Nephron progenitor cell (in vitro differentiated cells): ENCODE measurements around the gene CHMP5.

Experiments
- DNase-seq: peaks from one replicate; pipeline ENCODE4 v3.0.0; 2021
- H3K27ac Mint-ChIP-seq: 2 replicates; pipeline ENCODE4 v1.8.0; 2021; ENCODE audit warnings: mild to moderate bottlenecking, moderate library complexity, mixed read lengths
- H3K27me3 Mint-ChIP-seq: 2 replicates; pipeline ENCODE4 v1.8.0; 2021; ENCODE audit warnings: mild to moderate bottlenecking, low read depth, mixed read lengths; ENCODE audit not compliant: poor library complexity
- H3K36me3 Mint-ChIP-seq: 2 replicates; pipeline ENCODE4 v1.8.0; 2021; ENCODE audit warnings: low read depth, mixed read lengths
- H3K4me1 Mint-ChIP-seq: 2 replicates; pipeline ENCODE4 v1.8.0; 2021; ENCODE audit warnings: mixed read lengths
- H3K4me3 Mint-ChIP-seq: 2 replicates; pipeline ENCODE4 v1.8.0; 2021; ENCODE audit warnings: mild to moderate bottlenecking, moderate library complexity, mixed read lengths
- H3K9me3 Mint-ChIP-seq: 2 replicates; pipeline ENCODE4 v1.8.0; 2021; ENCODE audit warnings: mild to moderate bottlenecking, moderate library complexity, mixed read lengths
- TF ChIP-seq, protein P1 (sequence below): fragments of 200-600 bp; sonication (generic); IDR thresholded peaks from 2 replicates; pipeline ENCODE4 v1.5.0; 2021; ENCODE audit warnings: antibody characterized with exemption

CHMP5 gene

DNA sequence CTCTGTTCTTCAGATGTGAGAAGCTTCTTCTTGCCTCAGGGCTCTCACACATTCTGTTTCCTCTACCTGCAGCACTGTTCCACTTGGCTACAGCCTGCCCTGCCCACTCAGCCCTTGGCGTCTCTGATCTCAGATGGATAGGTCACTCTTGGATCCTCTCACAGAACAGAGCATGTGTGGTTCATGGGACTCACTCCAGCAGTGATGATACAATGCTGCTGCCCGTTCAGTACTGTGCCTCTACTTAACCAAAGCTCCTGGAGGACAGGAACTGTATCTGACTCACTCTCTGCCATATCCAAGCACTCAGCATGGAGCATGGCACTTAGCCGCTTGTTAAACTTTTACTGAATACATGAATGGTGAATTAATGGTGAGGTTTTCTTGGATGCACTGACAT is 28.3 kb upstream of the CHMP5 start:
- Mint-ChIP-seq H3K27ac (no peak overlapping the region), H3K36me3 (no peaks in the 10 kb centered on the region), H3K9me3 (no peaks in the 10 kb centered on the region), H3K27me3 (peaks cover 50% of the 10 kb centered on the region), H3K4me3 (no peak overlapping the region), H3K4me1 (peaks cover 7% of the 10 kb centered on the region)
- no peak for DNase-seq
- TF ChIP-seq, protein P1, sequence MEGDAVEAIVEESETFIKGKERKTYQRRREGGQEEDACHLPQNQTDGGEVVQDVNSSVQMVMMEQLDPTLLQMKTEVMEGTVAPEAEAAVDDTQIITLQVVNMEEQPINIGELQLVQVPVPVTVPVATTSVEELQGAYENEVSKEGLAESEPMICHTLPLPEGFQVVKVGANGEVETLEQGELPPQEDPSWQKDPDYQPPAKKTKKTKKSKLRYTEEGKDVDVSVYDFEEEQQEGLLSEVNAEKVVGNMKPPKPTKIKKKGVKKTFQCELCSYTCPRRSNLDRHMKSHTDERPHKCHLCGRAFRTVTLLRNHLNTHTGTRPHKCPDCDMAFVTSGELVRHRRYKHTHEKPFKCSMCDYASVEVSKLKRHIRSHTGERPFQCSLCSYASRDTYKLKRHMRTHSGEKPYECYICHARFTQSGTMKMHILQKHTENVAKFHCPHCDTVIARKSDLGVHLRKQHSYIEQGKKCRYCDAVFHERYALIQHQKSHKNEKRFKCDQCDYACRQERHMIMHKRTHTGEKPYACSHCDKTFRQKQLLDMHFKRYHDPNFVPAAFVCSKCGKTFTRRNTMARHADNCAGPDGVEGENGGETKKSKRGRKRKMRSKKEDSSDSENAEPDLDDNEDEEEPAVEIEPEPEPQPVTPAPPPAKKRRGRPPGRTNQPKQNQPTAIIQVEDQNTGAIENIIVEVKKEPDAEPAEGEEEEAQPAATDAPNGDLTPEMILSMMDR = no peak

DNA sequence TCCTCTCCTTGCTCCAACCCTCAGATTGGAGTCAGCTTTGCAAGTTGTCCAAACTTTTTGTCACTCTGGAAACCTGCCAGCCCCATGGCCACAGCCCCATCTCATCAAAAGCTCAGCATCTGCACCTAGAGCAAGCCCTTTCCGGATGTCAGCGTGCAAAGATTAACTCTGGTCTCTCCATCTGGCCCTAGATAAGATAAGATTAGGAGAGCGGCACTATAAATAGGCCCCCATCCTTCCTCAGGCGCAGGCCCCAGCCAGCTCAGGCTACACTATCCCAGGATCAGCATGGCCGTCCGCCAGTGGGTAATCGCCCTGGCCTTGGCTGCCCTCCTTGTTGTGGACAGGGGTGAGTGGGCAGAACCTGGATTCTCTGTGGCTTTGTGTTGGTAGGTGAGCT is 24.9 kb upstream of the CHMP5 start, which contains the start of gene SPINK4:
Gene SPINK4 (plus strand): TSS at position 247 of the 400 bp plus-strand sequence. CDS start 42 bp downstream, at position 289.
- DNase-seq = no peak
- TF ChIP-seq, protein P1 = no peak
- Mint-ChIP-seq H3K4me1 (peaks cover 7% of the 10 kb centered on the region), H3K9me3 (no peaks in the 10 kb centered on the region), H3K27me3 (peaks cover 28% of the 10 kb centered on the region), H3K36me3 (no peaks in the 10 kb centered on the region), H3K27ac (no peak within 1 kb of the TSS), H3K4me3 (no peak within 1 kb of the TSS)

DNA sequence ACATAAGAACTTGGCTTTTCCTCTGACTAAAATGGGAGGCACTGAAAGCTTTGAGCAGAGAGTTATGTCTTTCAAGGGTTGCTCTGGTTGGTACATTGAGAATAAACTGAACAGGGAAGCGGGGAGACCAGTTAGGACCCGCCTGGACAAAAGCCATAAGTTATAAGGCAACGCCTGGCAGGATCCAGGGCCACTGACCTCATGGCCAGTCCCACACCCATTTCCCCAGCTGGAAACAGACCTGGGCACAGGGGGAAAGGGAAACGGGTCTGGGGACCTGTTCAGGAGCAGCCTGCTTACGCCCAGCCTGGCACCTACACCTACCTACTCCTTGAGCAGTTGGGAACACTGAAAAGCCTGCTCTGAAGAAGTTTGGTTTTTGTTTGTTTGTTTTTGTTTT is 23.6 kb upstream of the CHMP5 start:
- TF ChIP-seq, protein P1 = no peak
- no peaks in the 10 kb centered on the region for H3K9me3 Mint-ChIP-seq

DNA sequence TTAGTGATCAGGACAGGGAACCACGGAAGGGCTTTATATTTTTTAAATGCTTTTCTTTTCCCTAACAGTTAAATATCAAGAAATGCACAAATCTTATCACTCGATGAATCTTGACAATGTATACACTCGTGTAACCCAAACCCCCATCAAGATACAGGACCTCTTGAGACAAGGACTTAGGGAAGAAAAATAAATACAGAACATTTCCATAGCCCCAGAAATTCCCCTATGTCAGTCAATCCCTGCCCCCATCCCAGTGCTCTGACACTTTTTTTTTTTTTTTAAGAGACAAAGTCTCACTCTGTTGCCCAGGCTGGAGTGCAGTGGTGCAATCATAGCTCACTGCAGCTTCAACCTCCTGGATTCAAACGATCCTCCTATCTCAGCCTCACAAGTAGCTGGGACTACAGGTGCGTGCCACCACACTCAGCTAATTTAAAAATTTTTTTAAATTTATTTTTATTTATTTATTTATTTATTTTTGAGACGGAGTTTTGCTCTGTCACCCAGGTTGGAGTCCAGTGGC is 22.2 kb upstream of the CHMP5 start:
- DNase-seq = no peak
- Mint-ChIP-seq H3K27me3 (peaks cover 6% of the 10 kb centered on the region), H3K4me1 (peaks cover 7% of the 10 kb centered on the region), H3K36me3 (peaks cover 5% of the 10 kb centered on the region), H3K9me3 (no peaks in the 10 kb centered on the region), H3K27ac (no peak overlapping the region), H3K4me3 (no peak overlapping the region)
- TF ChIP-seq, protein P1 = no peak

More for the DNA sequence above, 23.6 kb upstream of the CHMP5 start:
- DNase-seq = no peak
- Mint-ChIP-seq H3K4me1 (peaks cover 7% of the 10 kb centered on the region), H3K4me3 (no peak overlapping the region), H3K27ac (no peak overlapping the region), H3K27me3 (peaks cover 15% of the 10 kb centered on the region), H3K36me3 (no peaks in the 10 kb centered on the region)

DNA sequence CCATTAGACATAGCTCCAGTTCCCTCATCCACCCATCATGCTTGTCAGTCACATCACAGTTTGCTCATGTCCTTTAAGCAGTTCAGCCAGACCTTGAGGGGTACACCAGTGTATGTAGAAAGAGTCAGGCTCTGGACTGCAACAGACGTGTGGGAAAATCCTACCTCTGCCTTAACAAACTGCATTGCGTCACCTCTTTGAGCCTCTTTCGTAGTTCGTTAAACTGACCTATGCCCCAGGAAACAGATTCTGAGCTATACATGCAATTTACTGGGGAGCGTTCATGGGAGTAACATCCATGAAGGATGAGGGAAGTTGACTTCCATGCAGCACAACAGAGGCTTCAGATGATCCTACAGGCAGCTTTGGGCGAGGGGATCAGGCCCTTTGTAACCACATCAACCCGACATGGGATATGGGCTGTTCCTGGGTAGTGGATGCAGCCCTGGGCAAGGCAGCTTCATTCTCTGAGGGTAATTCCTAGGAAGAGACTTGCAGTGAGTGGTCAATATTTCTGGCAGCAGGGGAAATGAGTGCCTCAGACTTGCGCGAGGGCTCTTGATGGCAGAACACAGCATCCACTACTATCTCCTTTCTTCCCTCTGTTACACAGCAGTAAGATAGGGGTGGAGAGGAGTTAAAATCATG is 20.6 kb upstream of the CHMP5 start:
- Mint-ChIP-seq H3K27ac (peak overlapping the region; percentile 52), H3K27me3 (peaks cover 6% of the 10 kb centered on the region), H3K9me3 (no peaks in the 10 kb centered on the region), H3K4me1 (peaks cover 7% of the 10 kb centered on the region), H3K4me3 (no peak overlapping the region), H3K36me3 (peaks cover 7% of the 10 kb centered on the region)
- TF ChIP-seq, protein P1 = no peak
- no peak for DNase-seq

DNA sequence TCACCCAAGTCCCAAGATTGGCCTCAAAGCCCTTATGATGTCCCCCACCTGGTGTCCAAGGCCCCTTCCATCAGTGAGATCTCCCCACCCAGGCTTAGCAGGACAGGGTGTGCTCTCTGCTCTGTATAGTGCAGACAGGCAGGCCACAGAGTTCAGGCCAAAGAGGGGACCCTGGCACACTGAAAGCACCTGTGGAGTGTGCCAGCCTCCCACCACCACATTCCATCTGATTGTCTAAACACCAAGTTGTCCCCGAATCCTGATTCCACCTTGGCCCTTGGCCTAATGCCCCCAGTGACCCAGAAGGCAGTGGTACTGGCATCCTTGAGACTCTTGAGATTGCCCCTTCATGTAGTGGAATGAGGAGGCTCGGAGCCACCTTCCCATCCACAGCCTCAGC is 19.5 kb upstream of the CHMP5 start:
- Mint-ChIP-seq H3K27ac (no peak overlapping the region), H3K9me3 (no peaks in the 10 kb centered on the region), H3K27me3 (peaks cover 6% of the 10 kb centered on the region), H3K4me1 (no peaks in the 10 kb centered on the region), H3K4me3 (no peak overlapping the region), H3K36me3 (peaks cover 10% of the 10 kb centered on the region)
- DNase-seq = no peak
- TF ChIP-seq, protein P1 = no peak
